Activated B cell treated with CpG ODN at 0.5 μM for 24 hours (primary cell): ENCODE measurements around the gene CASP12. TPM values are rescaled to one million over a fixed set of nuclear protein-coding genes. Genes with fewer than 3 reads are reported as not detected.
A peak's percentile ranks its signal among the peaks of the same experiment; 100 is the strongest.

Source experiments
- ATAC-seq: fragments of 200-7000 bp; cut with Tn5 transposase; one replicate; pipeline ENCODE4 v1.10.0; 2021; ENCODE audit warnings: low read depth, mild to moderate bottlenecking, moderate library complexity
- CTCF ChIA-PET: fragments of 350-600 bp; sonication (Branson Sonifier 250); formaldehyde crosslinking; loops from one replicate; lab custom pipeline; 2021; ENCODE audit warnings: antibody characterized with exemption; lab: Charles Lee
- POLR2A ChIA-PET: fragments of 350-600 bp; sonication (Branson Sonifier 250); formaldehyde crosslinking; loops from one replicate; lab custom pipeline; 2021; ENCODE audit warnings: antibody characterized with exemption; lab: Charles Lee
- DNase-seq: peaks from one replicate; pipeline ENCODE4 v3.0.0; 2022
- H3K27ac Mint-ChIP-seq: one replicate; pipeline ENCODE4 v1.8.0; 2020; ENCODE audit warnings: mixed read lengths
- H3K27me3 Mint-ChIP-seq: one replicate; pipeline ENCODE4 v1.8.0; 2021; ENCODE audit warnings: mixed read lengths
- H3K36me3 Mint-ChIP-seq: one replicate; pipeline ENCODE4 v1.8.0; 2021; ENCODE audit warnings: low read depth, mixed read lengths
- H3K4me1 Mint-ChIP-seq: one replicate; pipeline ENCODE4 v1.8.0; 2021; ENCODE audit warnings: mixed read lengths
- H3K4me3 Mint-ChIP-seq: one replicate; pipeline ENCODE4 v1.8.0; 2020; ENCODE audit warnings: mild to moderate bottlenecking, mixed read lengths
- H3K9me3 Mint-ChIP-seq: one replicate; pipeline ENCODE4 v1.8.0; 2020; ENCODE audit warnings: mixed read lengths
- CTCF ChIP-seq: fragments of 200-600 bp; IDR thresholded peaks from one replicate; pipeline ENCODE4 v1.8.0; 2022; ENCODE audit warnings: antibody characterized with exemption, mild to moderate bottlenecking
- intact Hi-C: fragments of 100-400 bp; cut with micrococcal nuclease; formaldehyde crosslinking; loops from one replicate; pipeline ENCODE4 v1.15.1; 2024
- total RNA-seq: library from RNA; stranded (reverse); gene quantifications from 2 replicates; pipeline ENCODE4 v1.2.3, GENCODE V29; 2022

Gene CASP12
- total RNA-seq, 1 donor from 2014 or later: not detected

GRCh38 chr11:104870910-104871309, 27.4 kb downstream of the CASP12 start:
- ChIA-PET CTCF (no interaction called here), POLR2A (no interaction called here)
- ATAC-seq: no peak
- no peak overlapping the region for H3K4me3 Mint-ChIP-seq
- intact Hi-C loops: no loop called here
- no peak overlapping the region for H3K27ac Mint-ChIP-seq
- H3K4me1 Mint-ChIP-seq: peaks cover 26% of the 10 kb centered on the region
- TF ChIP-seq CTCF: no peak
- no peaks in the 10 kb centered on the region for H3K36me3 Mint-ChIP-seq
- DNase-seq: no peak
- no peaks in the 10 kb centered on the region for H3K9me3 Mint-ChIP-seq
- H3K27me3 Mint-ChIP-seq: no peaks in the 10 kb centered on the region

- Mint-ChIP-seq H3K27ac (no peak overlapping the region), H3K27me3 (no peaks in the 10 kb centered on the region), H3K4me1 (peaks cover 18% of the 10 kb centered on the region), H3K9me3 (peaks cover 9% of the 10 kb centered on the region), H3K4me3 (no peak overlapping the region), H3K36me3 (no peaks in the 10 kb centered on the region)
- ChIA-PET CTCF (no interaction called here), POLR2A (no interaction called here)
- no peak for DNase-seq
- ATAC-seq: no peak
- no peak for TF ChIP-seq CTCF
- intact Hi-C loops: no loop called here
Observed at GRCh38 chr11:104866815-104867214, 31.4 kb downstream of the CASP12 start.

GRCh38 chr11:104858882-104859775, 39.1 kb downstream of the CASP12 start:
- peak overlapping the region; percentile 68 for H3K4me3 Mint-ChIP-seq
- no peak for TF ChIP-seq CTCF
- H3K36me3 Mint-ChIP-seq: no peaks in the 10 kb centered on the region
- no peaks in the 10 kb centered on the region for H3K9me3 Mint-ChIP-seq
- H3K4me1 Mint-ChIP-seq: peaks cover 34% of the 10 kb centered on the region
- ChIA-PET POLR2A (no interaction called here), CTCF (no interaction called here)
- ATAC-seq: peak; percentile 92
- peak; percentile 18 for DNase-seq
- H3K27me3 Mint-ChIP-seq: no peaks in the 10 kb centered on the region
- peak overlapping the region; percentile 87 for H3K27ac Mint-ChIP-seq
- intact Hi-C loops: loop anchor here (1.0 to 10.0 kb wide), 5 partner anchors 18 to 1216 kb away; partner anchors contain the start of genes AASDHPPT, CASP12 and KBTBD3

DNA sequence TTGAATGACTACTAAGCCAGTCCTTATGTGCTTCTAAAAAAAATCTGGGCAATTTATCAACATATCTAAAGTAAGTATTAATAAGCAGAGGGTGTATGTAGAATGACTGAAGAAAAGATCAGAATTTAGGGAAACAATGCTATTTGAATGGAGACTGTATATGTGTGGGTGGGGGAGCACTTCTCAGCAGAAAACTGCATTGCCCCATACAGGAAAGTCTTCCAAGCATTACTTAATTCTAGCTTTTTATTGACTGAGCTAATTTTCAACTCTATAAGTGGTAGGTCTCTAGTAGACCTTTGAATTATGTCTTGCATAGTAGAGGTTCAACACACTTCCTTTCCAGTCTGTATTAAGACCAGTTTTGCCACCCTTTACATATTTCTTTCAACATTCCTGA, 41.7 kb downstream of the CASP12 start:
- Mint-ChIP-seq H3K4me3 (no peak overlapping the region), H3K36me3 (no peaks in the 10 kb centered on the region), H3K9me3 (no peaks in the 10 kb centered on the region), H3K27me3 (no peaks in the 10 kb centered on the region), H3K27ac (no peak overlapping the region), H3K4me1 (peaks cover 34% of the 10 kb centered on the region)
- intact Hi-C loops: loop anchor here (5.0 to 10.0 kb wide), 2 partner anchors 149 to 1218 kb away; partner anchors contain the start of genes AASDHPPT and KBTBD3
- CTCF ChIA-PET: no interaction called here
- no peak for DNase-seq
- no peak for TF ChIP-seq CTCF
- no peak for ATAC-seq
- POLR2A ChIA-PET: no interaction called here

DNA sequence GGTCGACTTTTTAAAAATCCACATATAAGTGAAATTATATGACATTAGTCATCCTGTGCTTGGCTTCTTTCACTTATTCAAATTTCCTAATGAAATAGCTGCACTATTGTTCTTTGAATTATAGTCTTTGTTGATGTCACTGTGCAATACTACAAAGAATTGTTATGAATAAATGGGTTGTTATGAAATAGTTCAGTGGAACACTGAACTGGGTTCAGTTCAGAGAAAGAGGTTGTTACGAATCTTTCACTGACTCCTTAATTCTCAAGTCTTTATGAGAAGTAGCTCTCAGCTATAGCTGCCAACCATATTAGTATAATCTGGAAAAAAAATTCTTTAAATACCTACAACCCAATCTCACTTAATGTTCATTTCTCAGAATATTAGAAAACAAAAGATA, 42.3 kb downstream of the CASP12 start:
- TF ChIP-seq CTCF: no peak
- no peak for ATAC-seq
- POLR2A ChIA-PET: interaction anchor here (0.7 kb wide), 1 partner anchor 173 kb away, joined by 4 read pairs; no protein-coding TSS in a partner anchor
- peaks cover 34% of the 10 kb centered on the region for H3K4me1 Mint-ChIP-seq
- no peak overlapping the region for H3K4me3 Mint-ChIP-seq
- H3K36me3 Mint-ChIP-seq: no peaks in the 10 kb centered on the region
- H3K27ac Mint-ChIP-seq: no peak overlapping the region
- no peaks in the 10 kb centered on the region for H3K9me3 Mint-ChIP-seq
- intact Hi-C loops: loop anchor here (5.0 to 10.0 kb wide), 2 partner anchors 149 to 1219 kb away; partner anchors contain the start of genes AASDHPPT and KBTBD3
- H3K27me3 Mint-ChIP-seq: no peaks in the 10 kb centered on the region
- no peak for DNase-seq
- CTCF ChIA-PET: no interaction called here
